Osteocyte (in vitro differentiated cells): ENCODE measurements around the gene CNGA2. TPM values are rescaled to one million over a fixed set of nuclear protein-coding genes. Genes with fewer than 3 reads are reported as not detected.

Source experiments
- DNase-seq: peaks from one replicate; pipeline ENCODE4 v3.0.0; 2021; ENCODE audit warnings: mixed read lengths; ENCODE audit not compliant: unreplicated experiment; ENCODE audit errors: extremely low spot score
- H3K27ac Mint-ChIP-seq: one replicate; pipeline ENCODE4 v1.8.0; 2021; ENCODE audit warnings: mild to moderate bottlenecking, mixed read lengths; ENCODE audit not compliant: unreplicated experiment
- H3K27me3 Mint-ChIP-seq: one replicate; pipeline ENCODE4 v1.8.0; 2021; ENCODE audit warnings: mixed read lengths; ENCODE audit not compliant: unreplicated experiment
- H3K36me3 Mint-ChIP-seq: one replicate; pipeline ENCODE4 v1.8.0; 2021; ENCODE audit warnings: mixed read lengths; ENCODE audit not compliant: unreplicated experiment
- H3K4me1 Mint-ChIP-seq: one replicate; pipeline ENCODE4 v1.8.0; 2021; ENCODE audit warnings: mixed read lengths; ENCODE audit not compliant: unreplicated experiment
- H3K4me3 Mint-ChIP-seq: one replicate; pipeline ENCODE4 v1.8.0; 2021; ENCODE audit warnings: mild to moderate bottlenecking, moderate library complexity, mixed read lengths; ENCODE audit not compliant: unreplicated experiment
- H3K9me3 Mint-ChIP-seq: one replicate; pipeline ENCODE4 v1.8.0; 2021; ENCODE audit warnings: mixed read lengths; ENCODE audit not compliant: unreplicated experiment
- CTCF ChIP-seq: fragments of 200-600 bp; sonication (generic); IDR thresholded peaks from 2 replicates; pipeline ENCODE4 v1.5.0; 2021; ENCODE audit warnings: antibody characterized with exemption, mild to moderate bottlenecking, moderate library complexity
- total RNA-seq: library from RNA; stranded (reverse); gene quantifications from 2 replicates; pipeline ENCODE4 v1.2.1, GENCODE V29; 2021

CNGA2 gene
- total RNA-seq, 1 donor from 2014 or later = not detected

- Mint-ChIP-seq H3K27me3 (no peaks in the 10 kb centered on the region), H3K36me3 (no peaks in the 10 kb centered on the region), H3K4me3 (no peak overlapping the region), H3K27ac (no peak overlapping the region), H3K9me3 (peaks cover 20% of the 10 kb centered on the region), H3K4me1 (no peaks in the 10 kb centered on the region)
- DNase-seq = no peak
- no peak for TF ChIP-seq CTCF
These were observed 34.8 kb upstream of the CNGA2 start for GRCh38 chrX:151699746-151700145.

GRCh38 chrX:151700581-151700980 is 34.0 kb upstream of the CNGA2 start:
- Mint-ChIP-seq H3K27ac (no peak overlapping the region), H3K4me3 (no peak overlapping the region), H3K9me3 (peaks cover 26% of the 10 kb centered on the region), H3K27me3 (no peaks in the 10 kb centered on the region), H3K4me1 (no peaks in the 10 kb centered on the region), H3K36me3 (no peaks in the 10 kb centered on the region)
- DNase-seq = no peak
- TF ChIP-seq CTCF = no peak

- Mint-ChIP-seq H3K27ac (no peak overlapping the region), H3K4me1 (no peaks in the 10 kb centered on the region), H3K9me3 (peaks cover 29% of the 10 kb centered on the region), H3K4me3 (no peak overlapping the region), H3K36me3 (no peaks in the 10 kb centered on the region), H3K27me3 (no peaks in the 10 kb centered on the region)
- no peak for TF ChIP-seq CTCF
- no peak for DNase-seq
These were observed 33.5 kb upstream of the CNGA2 start for GRCh38 chrX:151701071-151701470.

- H3K27me3 Mint-ChIP-seq = no peaks in the 10 kb centered on the region
- DNase-seq = no peak
- TF ChIP-seq CTCF = no peak
- H3K36me3 Mint-ChIP-seq = no peaks in the 10 kb centered on the region
- peaks cover 27% of the 10 kb centered on the region for H3K9me3 Mint-ChIP-seq
- no peak overlapping the region for H3K4me3 Mint-ChIP-seq
- H3K27ac Mint-ChIP-seq = no peak overlapping the region
- no peaks in the 10 kb centered on the region for H3K4me1 Mint-ChIP-seq
These were observed 33.0 kb upstream of the CNGA2 start for GRCh38 chrX:151701531-151701930.

- no peak for DNase-seq
These were observed 32.4 kb upstream of the CNGA2 start for GRCh38 chrX:151702026-151702714.

More at GRCh38 chrX:151702026-151702714, 32.4 kb upstream of the CNGA2 start:
- no peak for TF ChIP-seq CTCF
- H3K4me3 Mint-ChIP-seq = no peak overlapping the region
- H3K27ac Mint-ChIP-seq = no peak overlapping the region
- H3K4me1 Mint-ChIP-seq = no peaks in the 10 kb centered on the region
- H3K9me3 Mint-ChIP-seq = peaks cover 25% of the 10 kb centered on the region
- H3K36me3 Mint-ChIP-seq = no peaks in the 10 kb centered on the region
- H3K27me3 Mint-ChIP-seq = no peaks in the 10 kb centered on the region
